GM12892 (cell line): ENCODE data around the gene WDR64.

ENCODE experiments used
- POLR2A ChIP-seq: IDR thresholded peaks from 2 replicates; pipeline ENCODE4 v1.6.1; 2011; ENCODE audit warnings: low read depth, low read length, control low read depth
- POLR2AphosphoS5 ChIP-seq: IDR thresholded peaks from 2 replicates; pipeline ENCODE4 v1.6.1; 2011; ENCODE audit warnings: low read depth, low read length, control low read depth
- TAF1 ChIP-seq: IDR thresholded peaks from 2 replicates; pipeline ENCODE4 v1.6.1; 2011; ENCODE audit warnings: low read depth, mild to moderate bottlenecking, control low read depth, low read length, borderline replicate concordance

DNA sequence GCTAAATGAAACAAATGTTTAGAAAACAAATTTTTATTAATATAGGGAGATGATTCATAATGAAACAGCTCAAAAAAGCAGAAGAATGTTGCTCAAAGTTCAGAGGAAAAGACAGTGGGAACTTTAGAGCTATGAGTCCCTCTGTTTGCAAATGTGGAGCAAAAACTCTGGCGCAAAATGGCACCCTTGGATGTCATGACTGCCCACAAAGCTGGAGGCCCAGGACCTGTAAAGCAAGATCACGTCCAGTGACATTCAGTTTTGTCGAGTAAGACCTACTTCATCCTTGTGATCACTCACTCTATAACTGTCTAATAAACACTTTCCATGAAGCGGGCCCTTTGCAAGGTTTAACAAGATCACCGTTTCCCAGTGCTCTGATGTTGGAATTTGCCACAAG lies 186.8 kb downstream of the WDR64 start:
- no peak for TF ChIP-seq POLR2AphosphoS5
- no peak for TF ChIP-seq POLR2A
- no peak for TF ChIP-seq TAF1
